Effector memory CD4-positive, alpha-beta T cell (primary cell): ENCODE measurements around the gene SERPINA12.

Experiments used
- DNase-seq, 3 donors: peaks; one replicate each; pipeline ENCODE4 v3.0.0-alpha.2; 2020
- H3K27ac ChIP-seq: 2 replicates; pipeline ENCODE4 v1.7.0; 2013; ENCODE audit warnings: mild to moderate bottlenecking, low read length, moderate library complexity; ENCODE audit not compliant: insufficient read depth, poor library complexity, severe bottlenecking
- H3K27me3 ChIP-seq: replicated peaks from 2 replicates; pipeline ENCODE4 v1.7.0; 2013; ENCODE audit warnings: mild to moderate bottlenecking, low read length; ENCODE audit not compliant: insufficient read depth, control insufficient read depth, poor library complexity, severe bottlenecking
- H3K36me3 ChIP-seq: 2 replicates; pipeline ENCODE4 v1.7.0; 2013; ENCODE audit warnings: mild to moderate bottlenecking, low read length, moderate library complexity; ENCODE audit not compliant: control insufficient read depth, insufficient read depth
- H3K4me1 ChIP-seq: 2 replicates; pipeline ENCODE4 v1.7.0; 2013; ENCODE audit warnings: low read length, mild to moderate bottlenecking; ENCODE audit not compliant: control insufficient read depth, insufficient read depth, poor library complexity, severe bottlenecking
- H3K4me3 ChIP-seq: 2 replicates; pipeline ENCODE4 v1.7.0; 2013; ENCODE audit warnings: low read length, low read depth, mild to moderate bottlenecking; ENCODE audit not compliant: insufficient read depth, poor library complexity, severe bottlenecking
- H3K9me3 ChIP-seq: 2 replicates; pipeline ENCODE4 v1.7.0; 2013; ENCODE audit warnings: mild to moderate bottlenecking, low read length, moderate library complexity; ENCODE audit not compliant: control insufficient read depth
- total RNA-seq, 3 donors: gene quantifications; one replicate each; lab custom pipeline; 2026; lab: John Stamatoyannopoulos, UW

SERPINA12 gene
- 0 reads per million in 3 donors for total RNA-seq

- no peaks in the 10 kb centered on the region for H3K9me3 ChIP-seq
- no peak within 1 kb of the TSS for H3K4me3 ChIP-seq
- no peaks in the 10 kb centered on the region for H3K4me1 ChIP-seq
- H3K36me3 ChIP-seq = no peaks in the 10 kb centered on the region
- H3K27me3 ChIP-seq = no peaks in the 10 kb centered on the region
- H3K27ac ChIP-seq = no peak within 1 kb of the TSS
- DNase-seq = no peak
These were observed at the start of gene SERPINA12 for GRCh38 chr14:94509356-94509755. Gene SERPINA12, minus strand, starts transcription at chr14:94509469. Its CDS starts 11,072 bp downstream, at chr14:94498397.

- no peaks in the 10 kb centered on the region for H3K4me1 ChIP-seq
- H3K36me3 ChIP-seq = no peaks in the 10 kb centered on the region
- H3K27me3 ChIP-seq = no peaks in the 10 kb centered on the region
- DNase-seq = no peak
- no peak overlapping the region for H3K27ac ChIP-seq
- no peaks in the 10 kb centered on the region for H3K9me3 ChIP-seq
- H3K4me3 ChIP-seq = no peak overlapping the region
These were observed 49.6 kb upstream of the SERPINA12 start for GRCh38 chr14:94558842-94559241.

- no peak for DNase-seq
- Histone ChIP-seq H3K27me3 (no peaks in the 10 kb centered on the region), H3K9me3 (no peaks in the 10 kb centered on the region), H3K27ac (no peak overlapping the region), H3K4me3 (no peak overlapping the region), H3K36me3 (no peaks in the 10 kb centered on the region), H3K4me1 (no peaks in the 10 kb centered on the region)
These were observed 48.1 kb upstream of the SERPINA12 start for GRCh38 chr14:94557327-94557726.

GRCh38 chr14:94555991-94556390, 46.7 kb upstream of the SERPINA12 start:
- Histone ChIP-seq H3K27me3 (no peaks in the 10 kb centered on the region), H3K4me3 (no peak overlapping the region), H3K36me3 (no peaks in the 10 kb centered on the region), H3K9me3 (no peaks in the 10 kb centered on the region), H3K4me1 (no peaks in the 10 kb centered on the region), H3K27ac (no peak overlapping the region)
- no peak for DNase-seq

GRCh38 chr14:94550041-94550440, 40.8 kb upstream of the SERPINA12 start:
- Histone ChIP-seq H3K4me1 (no peaks in the 10 kb centered on the region), H3K27me3 (peaks cover 5% of the 10 kb centered on the region), H3K9me3 (no peaks in the 10 kb centered on the region), H3K4me3 (no peak overlapping the region), H3K36me3 (no peaks in the 10 kb centered on the region), H3K27ac (no peak overlapping the region)
- DNase-seq = no peak

- Histone ChIP-seq H3K27ac (no peak overlapping the region), H3K4me3 (no peak overlapping the region), H3K4me1 (no peaks in the 10 kb centered on the region), H3K36me3 (no peaks in the 10 kb centered on the region), H3K27me3 (peaks cover 5% of the 10 kb centered on the region), H3K9me3 (no peaks in the 10 kb centered on the region)
- DNase-seq = peak in 2 of 3 donors; percentile 4 to 13
These were observed 40.0 kb upstream of the SERPINA12 start for GRCh38 chr14:94548999-94549985.

GRCh38 chr14:94548131-94548998, 39.1 kb upstream of the SERPINA12 start:
- Histone ChIP-seq H3K4me3 (no peak overlapping the region), H3K36me3 (no peaks in the 10 kb centered on the region)

GRCh38 chr14:94547726-94548125, 38.5 kb upstream of the SERPINA12 start:
- no peak for DNase-seq
- Histone ChIP-seq H3K36me3 (no peaks in the 10 kb centered on the region), H3K27ac (no peak overlapping the region), H3K4me3 (no peak overlapping the region), H3K4me1 (no peaks in the 10 kb centered on the region), H3K9me3 (no peaks in the 10 kb centered on the region), H3K27me3 (peaks cover 5% of the 10 kb centered on the region)

More at GRCh38 chr14:94548131-94548998, 39.1 kb upstream of the SERPINA12 start:
- Histone ChIP-seq H3K27me3 (peaks cover 5% of the 10 kb centered on the region), H3K4me1 (no peaks in the 10 kb centered on the region), H3K9me3 (no peaks in the 10 kb centered on the region), H3K27ac (no peak overlapping the region)
- no peak for DNase-seq

GRCh38 chr14:94547151-94547680, 37.9 kb upstream of the SERPINA12 start:
- Histone ChIP-seq H3K4me1 (no peaks in the 10 kb centered on the region), H3K4me3 (no peak overlapping the region), H3K36me3 (no peaks in the 10 kb centered on the region)

More at GRCh38 chr14:94547151-94547680, 37.9 kb upstream of the SERPINA12 start:
- Histone ChIP-seq H3K27ac (no peak overlapping the region), H3K27me3 (peaks cover 5% of the 10 kb centered on the region), H3K9me3 (no peaks in the 10 kb centered on the region)
- no peak for DNase-seq
